ENCODE results near the gene ASPRV1.
"Not testable (repeated sequence)": the region's sequence is repeated elsewhere in the genome, so short reads cannot be mapped to it uniquely, and the experiment has no call there.

The ASPRV1 gene

GRCh38 chr2:69961496-69961895 lies at the start of gene ASPRV1:
TSS of gene ASPRV1 (minus strand) at chr2:69961631. CDS start at chr2:69961436, 195 bp downstream.
- no peak for DNase-seq

- no peak for DNase-seq
Observed at GRCh38 chr2:70010576-70011111, 49.2 kb upstream of the ASPRV1 start.

GRCh38 chr2:70009762-70010575 lies 48.5 kb upstream of the ASPRV1 start:
- DNase-seq = peak; percentile 24

- DNase-seq = no peak
Observed at GRCh38 chr2:70008290-70008689, 46.9 kb upstream of the ASPRV1 start.

GRCh38 chr2:70007151-70007550 lies 45.7 kb upstream of the ASPRV1 start:
- DNase-seq = no peak

- DNase-seq = no peak
Observed at GRCh38 chr2:70006447-70006784, 45.0 kb upstream of the ASPRV1 start.

- DNase-seq = no peak
Observed at GRCh38 chr2:70005752-70006446, 44.5 kb upstream of the ASPRV1 start.

GRCh38 chr2:70005216-70005615 lies 43.8 kb upstream of the ASPRV1 start:
- no peak for DNase-seq

- DNase-seq = no peak
Observed at GRCh38 chr2:70003093-70003830, 41.8 kb upstream of the ASPRV1 start.

- DNase-seq = no peak
Observed at GRCh38 chr2:70002241-70002899, 40.9 kb upstream of the ASPRV1 start.

GRCh38 chr2:70000529-70000928 lies 39.1 kb upstream of the ASPRV1 start:
- not testable (repeated sequence) for DNase-seq

- no peak for DNase-seq
Observed at GRCh38 chr2:69998761-69999160, 37.3 kb upstream of the ASPRV1 start.

- DNase-seq = peak; percentile 20
Observed at GRCh38 chr2:69997015-69997830, 35.8 kb upstream of the ASPRV1 start.

GRCh38 chr2:69995511-69995910 lies 34.1 kb upstream of the ASPRV1 start:
- DNase-seq = no peak

GRCh38 chr2:69994166-69994565 lies 32.7 kb upstream of the ASPRV1 start:
- no peak for DNase-seq

GRCh38 chr2:69993708-69994107 lies 32.3 kb upstream of the ASPRV1 start:
- no peak for DNase-seq

- no peak for DNase-seq
Observed at GRCh38 chr2:69993048-69993565, 31.7 kb upstream of the ASPRV1 start.

- DNase-seq = no peak
Observed at GRCh38 chr2:69992310-69993047, 31.0 kb upstream of the ASPRV1 start.

- no peak for DNase-seq
Observed at GRCh38 chr2:69989441-69990105, 28.1 kb upstream of the ASPRV1 start.

- DNase-seq = no peak
Observed at GRCh38 chr2:69989009-69989408, 27.6 kb upstream of the ASPRV1 start.

Data from DMS53 (cell line).